Gastroesophageal sphincter (tissue), 3 donors: ENCODE results near the gene CARHSP1.

ENCODE experiments used
- EP300 ChIP-seq: sonication (generic); formaldehyde crosslinking; IDR thresholded peaks from one replicate; pipeline ENCODE4 v1.6.1; 2017; ENCODE audit warnings: antibody characterized with exemption, mild to moderate bottlenecking
- POLR2AphosphoS5 ChIP-seq: sonication (generic); formaldehyde crosslinking; IDR thresholded peaks from one replicate; pipeline ENCODE4 v1.6.1; 2017; ENCODE audit warnings: antibody characterized with exemption
- TF ChIP-seq, protein P1 (sequence below), 4 experiments: fragments of 200-600 bp in 2 of 4; fragments of 450-650 bp in 2 of 4; sonication (generic) in 1 of 4; IDR thresholded peaks; one replicate each; pipeline ENCODE4 v1.5.1; 2017 to 2019; ENCODE audit warnings: antibody characterized with exemption in 4 of 4, mild to moderate bottlenecking in 2 of 4, moderate library complexity in 2 of 4

DNA sequence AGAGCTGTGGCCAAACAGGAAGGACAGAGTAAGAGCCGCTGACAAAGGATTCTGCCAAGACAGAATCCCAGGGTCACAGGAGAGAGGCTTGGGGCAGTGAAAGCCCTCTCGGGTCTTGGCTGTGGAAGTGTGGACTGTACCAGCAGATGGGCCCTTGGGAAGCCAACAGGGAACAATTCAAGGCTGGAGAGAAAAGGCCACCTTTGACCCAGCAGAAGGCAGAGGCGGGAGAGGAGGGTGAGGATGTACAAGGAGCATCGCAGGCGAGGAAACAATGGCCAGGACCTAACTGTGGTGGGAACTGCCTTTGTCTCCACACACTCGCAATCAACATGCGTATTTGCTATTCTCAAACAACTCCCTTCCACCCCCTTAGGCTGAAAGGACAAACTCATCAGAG lies 15.7 kb downstream of the CARHSP1 start:
- TF ChIP-seq, protein P1, sequence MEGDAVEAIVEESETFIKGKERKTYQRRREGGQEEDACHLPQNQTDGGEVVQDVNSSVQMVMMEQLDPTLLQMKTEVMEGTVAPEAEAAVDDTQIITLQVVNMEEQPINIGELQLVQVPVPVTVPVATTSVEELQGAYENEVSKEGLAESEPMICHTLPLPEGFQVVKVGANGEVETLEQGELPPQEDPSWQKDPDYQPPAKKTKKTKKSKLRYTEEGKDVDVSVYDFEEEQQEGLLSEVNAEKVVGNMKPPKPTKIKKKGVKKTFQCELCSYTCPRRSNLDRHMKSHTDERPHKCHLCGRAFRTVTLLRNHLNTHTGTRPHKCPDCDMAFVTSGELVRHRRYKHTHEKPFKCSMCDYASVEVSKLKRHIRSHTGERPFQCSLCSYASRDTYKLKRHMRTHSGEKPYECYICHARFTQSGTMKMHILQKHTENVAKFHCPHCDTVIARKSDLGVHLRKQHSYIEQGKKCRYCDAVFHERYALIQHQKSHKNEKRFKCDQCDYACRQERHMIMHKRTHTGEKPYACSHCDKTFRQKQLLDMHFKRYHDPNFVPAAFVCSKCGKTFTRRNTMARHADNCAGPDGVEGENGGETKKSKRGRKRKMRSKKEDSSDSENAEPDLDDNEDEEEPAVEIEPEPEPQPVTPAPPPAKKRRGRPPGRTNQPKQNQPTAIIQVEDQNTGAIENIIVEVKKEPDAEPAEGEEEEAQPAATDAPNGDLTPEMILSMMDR (IDR thresholded peaks at IDR 0.05) = no peak
- TF ChIP-seq POLR2AphosphoS5 = no peak
- TF ChIP-seq EP300 = no peak
